ENCODE data around the gene RAB40A. TPM values are rescaled to one million over a fixed set of nuclear protein-coding genes. Genes with fewer than 3 reads are reported as not detected.

Gene RAB40A
- total and polyA plus RNA-seq, 10 of the 15 experiments (the other 5 are each of a cell fraction or from before 2014, with no cell fraction given) = 0.10 to 0.42 (median 0.26) TPM

DNA sequence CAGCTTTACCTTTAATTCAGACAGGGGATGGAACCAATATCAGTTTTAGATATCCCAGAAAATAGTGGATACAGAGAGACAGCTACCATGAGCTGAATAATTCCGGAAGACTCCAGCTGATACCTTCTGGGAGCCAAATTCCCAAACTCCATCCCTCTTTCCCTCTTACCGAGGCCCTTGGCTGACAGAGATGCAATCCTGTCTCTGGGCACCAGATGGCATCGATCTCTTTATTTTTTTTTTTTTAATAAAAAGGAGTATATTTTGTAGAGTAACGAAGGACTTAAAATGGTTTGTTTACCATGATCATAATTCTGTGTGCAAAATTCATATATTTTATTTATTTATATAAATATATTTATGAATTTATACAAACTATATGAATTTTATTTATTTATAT is 31.0 kb downstream of the RAB40A start:
- H3K79me2 ChIP-seq (ENCODE audit: control insufficient read depth, insufficient read depth, low read length) = no peaks in the 10 kb centered on the region
- H3K27me3 ChIP-seq (replicated peaks in 1 of 2; ENCODE audit: control insufficient read depth in 2 of 2, insufficient read depth in 2 of 2, low read length in 1 of 2) = no peaks in the 10 kb centered on the region
- no peak overlapping the region for H3K27ac ChIP-seq (ENCODE audit: control insufficient read depth, insufficient read depth)
- no TSS peak for BruUV-seq (replicated peaks)
- no peaks in the 10 kb centered on the region for H3K9me3 ChIP-seq (replicated peaks; ENCODE audit: control insufficient read depth, insufficient read depth, low read length)
- no peak overlapping the region for H3K4me2 ChIP-seq (ENCODE audit: control insufficient read depth, insufficient read depth)
- intact Hi-C loops (cut with micrococcal nuclease; ENCODE audit: unreplicated experiment) (no loop called here), in situ Hi-C loops (cut with MboI) (no loop called here)
- no peak overlapping the region for H2AFZ ChIP-seq (ENCODE audit: control insufficient read depth, low read depth, low read length)
- POLR2A ChIA-PET = no interaction called here
- DNase-seq (ENCODE audit: low read depth, low spot score) (no peak), FAIRE-seq (no peak), ATAC-seq (no peak)
- H3K4me3 ChIP-seq = no peak overlapping the region
- RAD21 ChIA-PET (ENCODE audit: unreplicated experiment) = no interaction called here
- no peaks in the 10 kb centered on the region for H3K4me1 ChIP-seq (ENCODE audit: control insufficient read depth, insufficient read depth, low read length)
- TF ChIP-seq NRF1 (conservative IDR thresholded peaks at IDR 0.05; ENCODE audit: low read depth, low read length) (no peak), ZNF384 (IDR thresholded peaks at IDR 0.05; ENCODE audit: borderline replicate concordance, low read depth, low read length) (0 out of 2 replicates have a peak, but pooled peaks have one; percentile 24)
- TF ChIP-seq, protein P1, sequence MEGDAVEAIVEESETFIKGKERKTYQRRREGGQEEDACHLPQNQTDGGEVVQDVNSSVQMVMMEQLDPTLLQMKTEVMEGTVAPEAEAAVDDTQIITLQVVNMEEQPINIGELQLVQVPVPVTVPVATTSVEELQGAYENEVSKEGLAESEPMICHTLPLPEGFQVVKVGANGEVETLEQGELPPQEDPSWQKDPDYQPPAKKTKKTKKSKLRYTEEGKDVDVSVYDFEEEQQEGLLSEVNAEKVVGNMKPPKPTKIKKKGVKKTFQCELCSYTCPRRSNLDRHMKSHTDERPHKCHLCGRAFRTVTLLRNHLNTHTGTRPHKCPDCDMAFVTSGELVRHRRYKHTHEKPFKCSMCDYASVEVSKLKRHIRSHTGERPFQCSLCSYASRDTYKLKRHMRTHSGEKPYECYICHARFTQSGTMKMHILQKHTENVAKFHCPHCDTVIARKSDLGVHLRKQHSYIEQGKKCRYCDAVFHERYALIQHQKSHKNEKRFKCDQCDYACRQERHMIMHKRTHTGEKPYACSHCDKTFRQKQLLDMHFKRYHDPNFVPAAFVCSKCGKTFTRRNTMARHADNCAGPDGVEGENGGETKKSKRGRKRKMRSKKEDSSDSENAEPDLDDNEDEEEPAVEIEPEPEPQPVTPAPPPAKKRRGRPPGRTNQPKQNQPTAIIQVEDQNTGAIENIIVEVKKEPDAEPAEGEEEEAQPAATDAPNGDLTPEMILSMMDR (IDR thresholded peaks at IDR 0.05 in 2 of 3, conservative IDR thresholded peaks at IDR 0.05 in 1 of 3; ENCODE audit: control insufficient read depth in 2 of 3, extremely low read depth in 1 of 3, insufficient read depth in 1 of 3, low read depth in 3 of 3, low read length in 3 of 3) = peak; percentile 24 to 30 (median 25); a peak in 3 of 6 replicates
- H3K36me3 ChIP-seq (ENCODE audit: control insufficient read depth in 2 of 2, insufficient read depth in 2 of 2, low read length in 1 of 2) = no peaks in the 10 kb centered on the region
- H3K9ac ChIP-seq (ENCODE audit: control insufficient read depth, insufficient read depth, low read length) = no peak overlapping the region
- SMC1A ChIA-PET (ENCODE audit: uncharacterized antibody, unreplicated experiment) = no interaction called here
- CTCF ChIA-PET = no interaction called here
- H4K20me1 ChIP-seq (ENCODE audit: control insufficient read depth, insufficient read depth) = no peaks in the 10 kb centered on the region
- WGBS (ENCODE audit: insufficient coverage, insufficient replicate concordance, low lambda C conversion rate, missing lambda C conversion rate) = 40% methylated on average over 4 of the region's 4 CpGs

DNA sequence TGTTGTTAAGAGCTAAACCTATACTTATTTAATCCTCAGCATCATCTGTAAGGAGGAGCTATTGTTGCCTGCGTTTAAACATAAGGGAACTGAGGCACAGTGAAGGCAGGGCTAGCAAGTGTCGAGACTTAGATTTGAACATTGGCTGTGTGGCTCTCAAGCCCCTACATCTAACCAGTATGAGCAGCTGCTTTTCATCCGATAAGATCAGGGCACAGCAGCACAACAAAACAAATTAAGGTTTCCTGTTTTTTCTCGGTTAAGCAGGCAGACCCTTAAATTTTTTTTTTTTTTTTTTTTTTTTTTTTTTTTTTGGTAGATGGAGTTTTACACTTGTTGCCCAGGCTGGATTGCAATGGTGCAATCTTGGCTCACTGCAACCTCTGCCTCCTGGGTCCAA is 35.6 kb downstream of the RAB40A start:
- SMC1A ChIA-PET (ENCODE audit: uncharacterized antibody, unreplicated experiment) = interaction anchor here (0.6 kb wide), 1 partner anchor 154 kb away, joined by 4 read pairs; the partner anchor contains the start of gene TCEAL7
- intact Hi-C loops (cut with micrococcal nuclease; ENCODE audit: unreplicated experiment) = no loop called here
- H3K36me3 ChIP-seq (ENCODE audit: control insufficient read depth in 2 of 2, insufficient read depth in 2 of 2, low read length in 1 of 2) = no peaks in the 10 kb centered on the region
- H3K4me2 ChIP-seq (ENCODE audit: control insufficient read depth, insufficient read depth) = no peak overlapping the region
- FAIRE-seq (no peak), ATAC-seq (no peak), DNase-seq (ENCODE audit: low read depth, low spot score) (no peak)
- H2AFZ ChIP-seq (ENCODE audit: control insufficient read depth, low read depth, low read length) = no peak overlapping the region
- no peaks in the 10 kb centered on the region for H3K79me2 ChIP-seq (ENCODE audit: control insufficient read depth, insufficient read depth, low read length)
- no peaks in the 10 kb centered on the region for H3K4me1 ChIP-seq (ENCODE audit: control insufficient read depth, insufficient read depth, low read length)
- in situ Hi-C loops (cut with MboI) = no loop called here
- WGBS (ENCODE audit: insufficient coverage, insufficient replicate concordance, low lambda C conversion rate, missing lambda C conversion rate) = 48% methylated on average over 4 of the region's 4 CpGs
- H3K9me3 ChIP-seq (replicated peaks; ENCODE audit: control insufficient read depth, insufficient read depth, low read length) = no peaks in the 10 kb centered on the region
- BruUV-seq (replicated peaks) = no TSS peak
- POLR2A ChIA-PET = no interaction called here
- no peaks in the 10 kb centered on the region for H4K20me1 ChIP-seq (ENCODE audit: control insufficient read depth, insufficient read depth)
- CTCF ChIA-PET = interaction anchor here (0.6 kb wide), 2 partner anchors 11 to 315 kb away, joined by 4 to 6 read pairs; no protein-coding TSS in a partner anchor
- H3K4me3 ChIP-seq = no peak overlapping the region
- no peak overlapping the region for H3K9ac ChIP-seq (ENCODE audit: control insufficient read depth, insufficient read depth, low read length)
- no peak overlapping the region for H3K27ac ChIP-seq (ENCODE audit: control insufficient read depth, insufficient read depth)
- H3K27me3 ChIP-seq (replicated peaks in 1 of 2; ENCODE audit: control insufficient read depth in 2 of 2, insufficient read depth in 2 of 2, low read length in 1 of 2) = no peaks in the 10 kb centered on the region; a peak in 1 of 4 replicates
- RAD21 ChIA-PET (ENCODE audit: unreplicated experiment) = no interaction called here
- TF ChIP-seq CBFB (IDR thresholded peaks at IDR 0.05; ENCODE audit: low read depth) = no peak
- TF ChIP-seq, protein P2, sequence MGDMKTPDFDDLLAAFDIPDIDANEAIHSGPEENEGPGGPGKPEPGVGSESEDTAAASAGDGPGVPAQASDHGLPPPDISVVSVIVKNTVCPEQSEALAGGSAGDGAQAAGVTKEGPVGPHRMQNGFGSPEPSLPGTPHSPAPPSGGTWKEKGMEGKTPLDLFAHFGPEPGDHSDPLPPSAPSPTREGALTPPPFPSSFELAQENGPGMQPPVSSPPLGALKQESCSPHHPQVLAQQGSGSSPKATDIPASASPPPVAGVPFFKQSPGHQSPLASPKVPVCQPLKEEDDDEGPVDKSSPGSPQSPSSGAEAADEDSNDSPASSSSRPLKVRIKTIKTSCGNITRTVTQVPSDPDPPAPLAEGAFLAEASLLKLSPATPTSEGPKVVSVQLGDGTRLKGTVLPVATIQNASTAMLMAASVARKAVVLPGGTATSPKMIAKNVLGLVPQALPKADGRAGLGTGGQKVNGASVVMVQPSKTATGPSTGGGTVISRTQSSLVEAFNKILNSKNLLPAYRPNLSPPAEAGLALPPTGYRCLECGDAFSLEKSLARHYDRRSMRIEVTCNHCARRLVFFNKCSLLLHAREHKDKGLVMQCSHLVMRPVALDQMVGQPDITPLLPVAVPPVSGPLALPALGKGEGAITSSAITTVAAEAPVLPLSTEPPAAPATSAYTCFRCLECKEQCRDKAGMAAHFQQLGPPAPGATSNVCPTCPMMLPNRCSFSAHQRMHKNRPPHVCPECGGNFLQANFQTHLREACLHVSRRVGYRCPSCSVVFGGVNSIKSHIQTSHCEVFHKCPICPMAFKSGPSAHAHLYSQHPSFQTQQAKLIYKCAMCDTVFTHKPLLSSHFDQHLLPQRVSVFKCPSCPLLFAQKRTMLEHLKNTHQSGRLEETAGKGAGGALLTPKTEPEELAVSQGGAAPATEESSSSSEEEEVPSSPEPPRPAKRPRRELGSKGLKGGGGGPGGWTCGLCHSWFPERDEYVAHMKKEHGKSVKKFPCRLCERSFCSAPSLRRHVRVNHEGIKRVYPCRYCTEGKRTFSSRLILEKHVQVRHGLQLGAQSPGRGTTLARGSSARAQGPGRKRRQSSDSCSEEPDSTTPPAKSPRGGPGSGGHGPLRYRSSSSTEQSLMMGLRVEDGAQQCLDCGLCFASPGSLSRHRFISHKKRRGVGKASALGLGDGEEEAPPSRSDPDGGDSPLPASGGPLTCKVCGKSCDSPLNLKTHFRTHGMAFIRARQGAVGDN (IDR thresholded peaks at IDR 0.05) = no peak
- no peak for TF ChIP-seq FOXK2 (IDR thresholded peaks at IDR 0.05)
- TF ChIP-seq RAD51 (IDR thresholded peaks at IDR 0.05) = no peak
- no peak for TF ChIP-seq KAT2A (conservative IDR thresholded peaks at IDR 0.05; ENCODE audit: control insufficient read depth, low read depth, low read length)
- no peak for TF ChIP-seq SIN3A (IDR thresholded peaks at IDR 0.05; ENCODE audit: low read depth, low read length)
- TF ChIP-seq SIX5 (IDR thresholded peaks at IDR 0.05; ENCODE audit: low read depth, low read length, severe bottlenecking) = no peak

All from GM12878 (cell line).